Karpas-422 (cell line): ENCODE data around the gene CEP126. TPM values are rescaled to one million over a fixed set of nuclear protein-coding genes. Genes with fewer than 3 reads are reported as not detected.

ENCODE experiments used
- DNase-seq: peaks from one replicate; pipeline ENCODE4 v3.0.0-alpha.2; 2015
- H2AFZ ChIP-seq: fragments of 200-600 bp; sonication (generic); 2 replicates; pipeline ENCODE4 v1.6.1; 2014; ENCODE audit warnings: antibody characterized with exemption, low read length, mixed read lengths
- H3K27ac ChIP-seq: fragments of 200-600 bp; sonication (generic); 2 replicates; pipeline ENCODE4 v1.5.1; 2014; ENCODE audit warnings: mild to moderate bottlenecking, low read length, moderate library complexity
- H3K27me3 ChIP-seq: fragments of 200-600 bp; sonication (generic); 2 replicates; pipeline ENCODE4 v1.6.1; 2014; ENCODE audit warnings: low read length, mixed read lengths
- H3K36me3 ChIP-seq: fragments of 200-600 bp; sonication (generic); 2 replicates; pipeline ENCODE4 v1.6.1; 2014; ENCODE audit warnings: low read length, mixed read lengths; ENCODE audit not compliant: insufficient read depth
- H3K4me1 ChIP-seq: fragments of 200-600 bp; sonication (generic); 2 replicates; pipeline ENCODE4 v1.6.1; 2014; ENCODE audit warnings: mild to moderate bottlenecking, low read length, mixed read lengths
- H3K4me2 ChIP-seq: fragments of 200-600 bp; sonication (generic); 2 replicates; pipeline ENCODE4 v1.6.1; 2014; ENCODE audit warnings: low read length, low read depth, mild to moderate bottlenecking; ENCODE audit not compliant: poor library complexity, severe bottlenecking
- H3K4me3 ChIP-seq: fragments of 200-600 bp; sonication (generic); 2 replicates; pipeline ENCODE4 v1.5.1; 2014; ENCODE audit warnings: mild to moderate bottlenecking, antibody characterized with exemption, low read length, mixed read lengths
- H3K79me2 ChIP-seq: fragments of 200-600 bp; sonication (generic); 2 replicates; pipeline ENCODE4 v1.6.1; 2014; ENCODE audit warnings: mild to moderate bottlenecking, low read length, mixed read lengths
- H3K9ac ChIP-seq: fragments of 200-600 bp; sonication (generic); 2 replicates; pipeline ENCODE4 v1.6.0; 2014; ENCODE audit warnings: low read length
- H3K9me2 ChIP-seq: fragments of 200-600 bp; sonication (generic), shearing (Covaris generic); replicated peaks from 2 replicates; pipeline ENCODE4 v1.6.0; 2014; ENCODE audit warnings: mild to moderate bottlenecking, low read length, moderate library complexity; ENCODE audit not compliant: insufficient read depth
- H3K9me3 ChIP-seq: fragments of 300-700, 200-600 bp; sonication (generic); 2 replicates; pipeline ENCODE4 v1.6.1; 2014; ENCODE audit warnings: low read length, mixed read lengths
- H4K20me1 ChIP-seq: fragments of 200-600 bp; sonication (generic); 2 replicates; pipeline ENCODE4 v1.6.1; 2014; ENCODE audit warnings: mild to moderate bottlenecking, antibody characterized with exemption, low read length, low read depth; ENCODE audit not compliant: insufficient read depth
- total RNA-seq: library from RNA; depleted of rRNA; stranded (reverse); fragments of >200 nt; shearing (Covaris generic); gene quantifications from 2 replicates; pipeline ENCODE4 v1.2.3, GENCODE V29; 2014; ENCODE audit warnings: low replicate concordance; rRNA removed

The CEP126 gene
- total RNA-seq, 1 experiment from 2014 or later: 4.8 TPM

DNA sequence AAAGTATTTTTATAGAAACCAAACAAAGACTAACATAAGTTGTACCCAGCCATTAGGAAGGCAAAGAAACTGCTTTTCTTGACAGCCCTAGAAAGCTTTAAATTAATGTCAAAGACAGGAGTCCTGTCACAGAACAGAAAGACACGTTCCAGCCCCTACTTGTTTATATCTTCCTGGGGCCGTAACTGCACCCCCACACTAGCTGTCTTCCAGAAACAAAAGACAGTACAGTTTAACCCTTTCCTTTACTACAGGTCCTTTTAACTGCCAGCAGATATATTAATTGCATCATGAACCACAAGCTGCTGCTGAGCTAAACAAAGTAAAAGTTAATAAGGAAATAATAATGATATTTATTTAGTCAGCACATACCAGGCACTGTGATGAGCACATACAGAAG, 112.1 kb downstream of the CEP126 start:
- no peak for DNase-seq
- Histone ChIP-seq H3K9me3 (no peaks in the 10 kb centered on the region), H3K9me2 (no peaks in the 10 kb centered on the region), H3K4me1 (no peaks in the 10 kb centered on the region), H3K27me3 (no peaks in the 10 kb centered on the region), H3K79me2 (no peaks in the 10 kb centered on the region), H3K4me3 (no peak overlapping the region), H4K20me1 (no peaks in the 10 kb centered on the region), H2AFZ (no peak overlapping the region), H3K36me3 (no peaks in the 10 kb centered on the region), H3K27ac (no peak overlapping the region), H3K9ac (no peak overlapping the region), H3K4me2 (no peak overlapping the region)

DNA sequence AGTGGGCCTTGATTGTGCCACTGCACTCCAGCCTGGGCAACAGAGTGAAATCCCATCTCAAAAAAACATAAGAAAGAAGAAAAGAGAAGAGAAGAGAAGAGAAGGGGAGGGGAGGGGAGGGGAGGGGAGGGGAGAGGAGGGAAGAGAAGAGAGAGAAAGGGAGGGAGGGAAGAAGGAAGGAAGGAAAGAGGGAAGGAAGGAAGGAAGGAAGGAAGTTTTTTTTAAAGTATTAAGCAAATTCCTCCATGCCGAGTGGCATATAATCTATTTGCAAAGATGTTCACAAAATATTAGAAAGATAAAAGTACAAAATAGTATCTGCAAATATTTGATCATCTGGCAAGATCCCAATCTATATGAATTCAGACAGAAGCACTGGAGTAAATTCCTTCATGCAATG, 121.9 kb downstream of the CEP126 start:
- H3K36me3 ChIP-seq: no peaks in the 10 kb centered on the region
- H3K4me1 ChIP-seq: no peaks in the 10 kb centered on the region
- no peak overlapping the region for H3K27ac ChIP-seq
- H4K20me1 ChIP-seq: no peaks in the 10 kb centered on the region
- H3K4me3 ChIP-seq: no peak overlapping the region
- no peak overlapping the region for H3K9ac ChIP-seq
- H3K9me2 ChIP-seq: no peaks in the 10 kb centered on the region
- no peaks in the 10 kb centered on the region for H3K79me2 ChIP-seq
- no peak for DNase-seq
- H2AFZ ChIP-seq: no peak overlapping the region
- H3K4me2 ChIP-seq: no peak overlapping the region
- no peaks in the 10 kb centered on the region for H3K27me3 ChIP-seq
- H3K9me3 ChIP-seq: no peaks in the 10 kb centered on the region

DNA sequence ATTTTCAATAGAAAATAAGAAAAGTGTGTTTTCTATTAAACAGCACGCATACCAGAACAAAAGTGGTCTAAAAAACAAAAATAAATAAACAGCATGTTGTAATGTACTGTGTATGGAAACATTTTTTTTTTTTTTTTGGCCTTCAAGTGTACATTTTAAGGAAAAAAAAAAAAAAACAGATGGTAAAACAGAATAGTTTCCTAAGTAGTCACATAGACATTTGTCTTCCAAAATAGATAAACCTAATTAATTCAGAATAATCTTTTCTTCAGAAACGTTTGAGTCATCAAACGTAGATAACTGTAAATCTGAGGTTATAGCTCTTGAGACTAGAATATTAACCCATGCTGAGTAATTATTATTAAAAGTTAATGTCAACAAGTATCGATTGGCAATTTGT, 132.0 kb downstream of the CEP126 start:
- Histone ChIP-seq H3K27me3 (no peaks in the 10 kb centered on the region), H3K9me2 (no peaks in the 10 kb centered on the region), H3K36me3 (no peaks in the 10 kb centered on the region), H3K27ac (no peak overlapping the region), H3K79me2 (no peaks in the 10 kb centered on the region), H3K4me2 (no peak overlapping the region), H4K20me1 (no peaks in the 10 kb centered on the region), H3K4me1 (no peaks in the 10 kb centered on the region), H2AFZ (no peak overlapping the region), H3K9ac (no peak overlapping the region), H3K9me3 (no peaks in the 10 kb centered on the region), H3K4me3 (no peak overlapping the region)
- DNase-seq: no peak

DNA sequence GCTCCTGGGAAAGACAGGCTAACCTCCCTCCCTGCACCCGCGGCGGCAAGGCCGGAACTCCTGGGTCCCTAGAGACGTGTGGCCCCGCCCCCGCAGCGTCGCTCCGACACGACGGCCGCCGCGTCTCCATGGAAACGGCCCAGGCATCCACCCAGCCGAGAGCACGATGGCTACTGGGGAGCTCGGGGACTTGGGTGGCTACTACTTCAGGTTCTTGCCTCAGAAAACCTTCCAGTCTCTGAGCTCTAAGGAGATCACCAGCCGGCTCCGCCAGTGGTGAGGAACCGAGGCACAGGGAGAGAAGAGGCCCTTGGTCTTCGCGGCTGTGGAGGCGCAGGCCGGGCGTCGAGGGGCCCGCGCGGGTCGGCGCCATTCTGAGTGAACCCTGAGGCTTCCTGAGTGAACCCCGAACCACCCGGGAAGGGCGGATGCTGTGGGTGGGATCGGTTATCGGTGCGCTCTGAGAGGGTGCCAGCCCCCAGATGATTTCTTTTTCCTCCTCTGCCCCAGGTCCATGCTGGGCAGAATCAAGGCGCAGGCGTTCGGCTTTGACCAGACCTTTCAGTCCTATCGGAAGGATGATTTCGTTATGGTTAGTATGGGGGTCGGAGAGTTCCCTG, 132.6 kb downstream of the CEP126 start, which contains the start of gene CFAP300:
Gene CFAP300 (plus strand): TSS at position 133 of the 620 bp plus-strand sequence. CDS start 34 bp downstream, at position 167.
- no peak within 1 kb of the TSS for H3K9ac ChIP-seq
- no peak within 1 kb of the TSS for H3K4me2 ChIP-seq
- H3K4me3 ChIP-seq: no peak within 1 kb of the TSS
- no peaks in the 10 kb centered on the region for H3K9me3 ChIP-seq
- no peaks in the 10 kb centered on the region for H3K4me1 ChIP-seq
- no peak within 1 kb of the TSS for H2AFZ ChIP-seq
- no peak for DNase-seq
- H3K79me2 ChIP-seq: no peaks in the 10 kb centered on the region
- H3K27me3 ChIP-seq: no peaks in the 10 kb centered on the region
- H3K36me3 ChIP-seq: no peaks in the 10 kb centered on the region
- no peak within 1 kb of the TSS for H3K27ac ChIP-seq
- no peaks in the 10 kb centered on the region for H4K20me1 ChIP-seq
- H3K9me2 ChIP-seq: no peaks in the 10 kb centered on the region

Other genes with a start within 250 kb of the CEP126 start
- gene ANGPTL5, start 1.5 kb downstream of the CEP126 start, total RNA-seq: not detected in 2 replicates
- gene CFAP300, start 132.4 kb downstream of the CEP126 start, total RNA-seq: not detected in 2 replicates
- 0.14 TPM in 1 of 2 replicates, not detected in the other for gene YAP1, start 195.4 kb downstream of the CEP126 start, total RNA-seq